RCC 7860 (cell line): ENCODE results near the gene AK9.
"Not testable (repeated sequence)": the region's sequence is repeated elsewhere in the genome, so short reads cannot be mapped to it uniquely, and the experiment has no call there.

Source experiments
- DNase-seq: peaks from one replicate; pipeline ENCODE4 v3.0.0-alpha.2; 2015; ENCODE audit warnings: low spot score
- FAIRE-seq: peaks from 2 replicates; lab custom pipeline; 2012; peaks lifted over from hg19 to GRCh38; lab: Jason Lieb, UNC

AK9 gene

GRCh38 chr6:109690737-109691621 is at the start of gene AK9, which contains the start of gene FIG4:
Gene AK9 (minus strand): TSS chr6:109691202. CDS start chr6:109675745, 15,457 bp downstream.
Gene FIG4 (plus strand): TSS chr6:109691296. CDS start chr6:109691436, 140 bp downstream.
- DNase-seq (peak; percentile 77), FAIRE-seq (peak; percentile 77)

- FAIRE-seq (no peak), DNase-seq (no peak)
Observed at GRCh38 chr6:109740787-109741186, 49.8 kb upstream of the AK9 start.

- DNase-seq (no peak), FAIRE-seq (no peak)
Observed at GRCh38 chr6:109739686-109740085, 48.7 kb upstream of the AK9 start.

GRCh38 chr6:109738667-109739066 is 47.7 kb upstream of the AK9 start:
- DNase-seq (no peak), FAIRE-seq (no peak)

GRCh38 chr6:109738255-109738654 is 47.3 kb upstream of the AK9 start:
- DNase-seq (no peak), FAIRE-seq (no peak)

- no peak for DNase-seq
- no peak for FAIRE-seq
Observed at GRCh38 chr6:109736273-109737025, 45.4 kb upstream of the AK9 start.

- FAIRE-seq, DNase-seq: not testable (repeated sequence)
Observed at GRCh38 chr6:109725250-109725649, 34.2 kb upstream of the AK9 start.

GRCh38 chr6:109722564-109723254 is 31.7 kb upstream of the AK9 start:
- DNase-seq = no peak
- no peak for FAIRE-seq

GRCh38 chr6:109722011-109722410 is 31.0 kb upstream of the AK9 start:
- no peak for DNase-seq

GRCh38 chr6:109720311-109720710 is 29.3 kb upstream of the AK9 start:
- FAIRE-seq = no peak
- no peak for DNase-seq

More at GRCh38 chr6:109722011-109722410, 31.0 kb upstream of the AK9 start:
- FAIRE-seq = no peak

GRCh38 chr6:109718991-109719390 is 28.0 kb upstream of the AK9 start:
- DNase-seq (no peak), FAIRE-seq (no peak)

- no peak for FAIRE-seq
Observed at GRCh38 chr6:109717971-109718370, 27.0 kb upstream of the AK9 start.

GRCh38 chr6:109715616-109716015 is 24.6 kb upstream of the AK9 start:
- no peak for DNase-seq
- no peak for FAIRE-seq

More at GRCh38 chr6:109717971-109718370, 27.0 kb upstream of the AK9 start:
- DNase-seq = no peak

GRCh38 chr6:109714611-109715010 is 23.6 kb upstream of the AK9 start:
- FAIRE-seq = no peak
- no peak for DNase-seq

GRCh38 chr6:109714166-109714565 is 23.2 kb upstream of the AK9 start:
- FAIRE-seq (no peak), DNase-seq (no peak)

- FAIRE-seq (no peak), DNase-seq (no peak)
Observed at GRCh38 chr6:109713097-109713496, 22.1 kb upstream of the AK9 start.

GRCh38 chr6:109708099-109708498 is 17.1 kb upstream of the AK9 start:
- FAIRE-seq, DNase-seq: not testable (repeated sequence)

GRCh38 chr6:109706513-109706912 is 15.5 kb upstream of the AK9 start:
- no peak for FAIRE-seq
- DNase-seq = no peak

GRCh38 chr6:109705258-109705657 is 14.3 kb upstream of the AK9 start:
- peak; percentile 65 for DNase-seq
- peak; percentile 83 for FAIRE-seq

GRCh38 chr6:109702791-109703190 is 11.8 kb upstream of the AK9 start:
- FAIRE-seq = no peak
- DNase-seq = no peak

- DNase-seq = no peak
- FAIRE-seq = no peak
Observed at GRCh38 chr6:109701774-109702173, 10.8 kb upstream of the AK9 start.
